Left renal pelvis (tissue), 4 donors: ENCODE data around the gene AATF. TPM values are rescaled to one million over a fixed set of nuclear protein-coding genes. Genes with fewer than 3 reads are reported as not detected.
"Not testable (repeated sequence)": the region's sequence is repeated elsewhere in the genome, so short reads cannot be mapped to it uniquely, and the experiment has no call there.

ENCODE experiments used
- DNase-seq, 4 donors: peaks; one replicate each; pipeline ENCODE4 v3.0.0-alpha.2; 2013; ENCODE audit warnings: low read depth in 4 of 4, low spot score in 3 of 4
- polyA plus RNA-seq, 4 donors: library from polyadenylated mRNA; unstranded; fragments of 120-200 nt; gene quantifications; one replicate each; pipeline ENCODE4 v1.2.1, GENCODE V29; 2013; ENCODE audit not compliant: insufficient read length in 4 of 4

Gene AATF
- polyA plus RNA-seq, 4 donors: 22.6 to 55.5 (median 47.2) TPM

GRCh38 chr17:37067555-37068111, 118.9 kb downstream of the AATF start:
- no peak for DNase-seq

- DNase-seq: no peak
These were observed 119.5 kb downstream of the AATF start for GRCh38 chr17:37068266-37068665.

- no peak for DNase-seq
These were observed 120.3 kb downstream of the AATF start for GRCh38 chr17:37069087-37069486.

DNA sequence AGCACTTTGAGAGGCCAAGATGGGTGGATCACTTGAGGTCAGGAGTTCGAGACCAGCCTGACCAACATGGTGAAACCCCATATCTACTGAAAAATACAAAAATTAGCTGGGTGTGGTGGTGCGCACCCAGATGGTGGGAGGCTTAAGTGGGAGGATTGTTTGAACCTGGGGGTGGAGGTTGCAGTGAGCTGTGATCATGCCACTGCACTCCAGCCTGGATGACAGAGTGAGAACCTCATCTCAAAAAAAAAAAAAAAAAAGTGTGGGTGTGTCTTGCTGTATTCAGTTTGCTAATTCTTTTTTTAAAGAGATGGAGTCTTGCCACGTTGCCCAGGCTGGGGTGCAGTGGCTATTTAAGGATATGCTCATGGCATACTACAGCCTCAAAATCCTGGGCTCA, 124.7 kb downstream of the AATF start:
- DNase-seq: not testable (repeated sequence)

DNA sequence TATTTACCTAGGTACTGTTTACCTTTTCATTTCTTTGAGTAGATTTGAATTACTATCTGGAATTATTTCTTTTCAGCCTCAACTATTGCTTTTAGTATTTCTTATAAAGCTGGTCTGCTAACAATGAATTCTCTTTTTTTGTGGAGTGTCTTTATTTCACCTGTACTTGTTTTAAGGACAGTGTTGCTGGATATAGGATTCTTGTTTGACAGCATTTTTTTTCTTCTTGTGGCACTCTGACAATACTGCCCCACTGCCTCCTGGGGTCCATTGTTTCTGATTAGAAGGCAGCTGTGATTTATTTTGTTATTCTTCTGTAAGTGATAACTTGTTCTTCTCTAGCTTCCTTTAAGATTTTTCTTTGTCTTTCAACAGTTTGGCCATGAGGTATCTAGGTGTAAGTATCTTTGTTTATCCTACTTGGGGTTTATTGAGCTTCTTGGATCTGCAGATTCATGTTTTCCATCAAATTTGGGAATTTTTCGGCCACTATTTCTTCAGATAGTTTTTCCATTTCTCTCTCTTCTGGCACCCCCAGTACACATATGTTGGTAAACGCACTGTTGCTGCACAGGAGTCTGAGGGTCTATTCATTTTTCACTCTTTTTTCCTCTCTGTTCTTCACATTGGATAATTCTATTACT, 130.4 kb downstream of the AATF start:
- DNase-seq: no peak

DNA sequence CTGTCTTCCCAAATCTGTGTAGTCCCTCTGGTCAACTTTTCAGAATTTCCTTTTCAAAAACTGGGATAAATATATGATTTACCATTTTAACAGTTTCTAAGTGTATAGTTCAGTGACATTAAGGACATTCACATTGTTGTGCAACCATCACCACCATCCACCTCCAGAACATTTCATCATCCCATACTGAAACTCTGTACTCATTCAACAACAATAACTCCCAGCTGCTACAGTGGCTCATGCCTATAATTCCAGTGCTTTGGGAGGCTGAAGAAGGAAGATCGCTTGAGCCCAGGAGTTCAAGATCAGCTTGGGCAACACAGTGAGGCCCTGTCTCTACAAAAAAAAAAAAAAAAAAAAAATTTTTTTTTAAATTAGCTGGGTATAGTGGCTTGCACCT, 131.0 kb downstream of the AATF start:
- no peak for DNase-seq

GRCh38 chr17:37081287-37081686, 132.5 kb downstream of the AATF start:
- DNase-seq: no peak

GRCh38 chr17:37082311-37082860, 133.6 kb downstream of the AATF start:
- DNase-seq: no peak

DNA sequence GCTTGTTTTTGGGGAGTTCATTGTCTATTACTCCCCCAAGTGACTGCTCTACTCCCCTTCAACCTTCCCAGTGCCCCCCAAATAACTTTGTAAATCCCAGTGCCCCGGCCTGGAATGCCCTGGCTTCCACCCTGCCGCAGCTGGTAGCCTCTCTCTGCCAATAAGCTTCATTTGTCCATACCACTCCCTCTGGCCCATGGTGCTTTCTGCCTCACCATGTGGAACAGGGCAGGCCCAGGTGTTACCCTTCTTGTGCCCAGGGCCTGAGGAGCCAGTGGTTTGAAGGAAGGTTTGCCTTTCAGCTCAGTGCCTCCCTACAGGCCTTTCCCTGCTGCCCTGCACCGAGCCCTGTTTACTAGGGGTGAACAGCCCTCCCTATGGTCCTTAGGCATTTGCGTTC, 134.2 kb downstream of the AATF start:
- no peak for DNase-seq

DNA sequence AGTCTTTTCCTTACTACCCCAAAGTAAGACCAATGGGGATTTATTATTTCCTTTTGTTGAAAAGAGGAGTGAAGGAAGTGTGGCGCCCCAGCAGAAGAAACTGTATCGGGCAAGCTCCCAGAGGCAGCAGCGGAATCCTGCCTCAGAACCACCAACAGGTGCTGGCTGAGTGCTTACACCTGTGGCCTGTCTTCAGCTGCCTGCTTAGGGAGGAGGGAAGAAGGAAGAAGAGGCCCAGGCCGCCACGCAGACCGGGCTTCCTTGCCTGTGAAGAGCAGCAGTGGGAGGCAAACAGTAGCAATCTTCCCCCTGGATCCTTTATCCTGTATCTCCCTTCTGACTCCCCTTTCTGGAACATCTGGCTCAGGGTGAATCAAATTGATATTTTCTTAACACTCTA, 134.7 kb downstream of the AATF start:
- DNase-seq: no peak

DNA sequence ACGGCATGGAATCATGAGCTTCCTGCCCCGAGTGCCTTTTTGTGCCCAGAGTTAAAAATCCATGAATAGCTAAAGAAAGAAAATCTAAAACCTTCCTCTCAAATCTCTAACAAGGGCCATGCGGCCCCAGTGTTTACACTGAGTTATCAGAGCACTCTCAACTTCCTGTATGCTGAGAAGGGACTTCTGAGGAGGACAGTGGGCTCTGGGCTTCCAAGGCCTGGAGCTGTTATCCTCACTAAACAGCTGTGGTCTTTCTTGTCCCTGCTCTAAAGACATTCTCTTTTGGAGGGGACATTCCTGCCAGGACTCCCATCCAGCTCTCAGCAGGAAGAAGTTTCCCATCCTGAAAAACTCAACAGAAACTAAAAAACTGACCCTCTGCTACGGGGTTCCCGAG, 135.6 kb downstream of the AATF start:
- no peak for DNase-seq

GRCh38 chr17:37086334-37086733, 137.6 kb downstream of the AATF start:
- no peak for DNase-seq

DNA sequence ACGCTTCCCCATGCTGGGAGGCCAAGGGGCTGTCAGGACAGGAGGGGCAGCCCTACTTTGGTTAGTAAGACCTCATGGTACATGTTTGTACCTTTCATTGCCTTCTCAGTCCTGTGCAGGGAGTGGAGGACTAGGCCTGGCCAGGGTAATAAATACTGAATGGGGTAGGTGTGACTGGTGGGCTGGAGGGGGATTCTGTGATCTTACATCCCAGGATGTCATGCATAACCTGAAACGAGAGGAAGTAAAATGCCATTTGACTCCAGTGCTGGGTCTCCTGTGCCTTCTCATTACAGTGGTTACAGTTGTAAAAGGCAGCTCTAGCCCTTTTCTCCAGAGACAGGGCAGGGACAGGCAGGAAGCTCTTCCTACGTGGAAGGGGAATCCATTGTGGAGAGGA, 138.2 kb downstream of the AATF start:
- no peak for DNase-seq

- DNase-seq: no peak
These were observed 138.9 kb downstream of the AATF start for GRCh38 chr17:37087683-37088082.

DNA sequence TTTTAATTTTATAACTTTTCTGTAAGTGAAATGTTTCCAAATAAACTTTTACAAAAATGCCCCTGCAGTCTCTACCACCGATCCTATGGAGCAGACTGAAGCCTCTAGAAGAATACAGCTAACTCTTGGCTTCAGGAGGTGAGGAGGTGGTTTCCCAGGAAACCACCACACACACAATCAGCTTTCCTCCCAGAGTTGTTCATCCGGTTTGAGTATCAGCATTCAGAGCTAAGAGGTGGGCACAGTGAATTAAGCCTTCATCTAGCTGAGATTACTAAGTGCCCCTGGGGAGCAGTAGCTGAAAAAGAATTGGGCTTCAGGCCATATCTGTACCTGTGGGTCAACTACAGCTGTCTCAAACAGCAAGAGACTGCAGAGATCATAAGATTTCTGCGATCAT, 139.7 kb downstream of the AATF start:
- peak in 1 of 4 donors; percentile 57 for DNase-seq

DNA sequence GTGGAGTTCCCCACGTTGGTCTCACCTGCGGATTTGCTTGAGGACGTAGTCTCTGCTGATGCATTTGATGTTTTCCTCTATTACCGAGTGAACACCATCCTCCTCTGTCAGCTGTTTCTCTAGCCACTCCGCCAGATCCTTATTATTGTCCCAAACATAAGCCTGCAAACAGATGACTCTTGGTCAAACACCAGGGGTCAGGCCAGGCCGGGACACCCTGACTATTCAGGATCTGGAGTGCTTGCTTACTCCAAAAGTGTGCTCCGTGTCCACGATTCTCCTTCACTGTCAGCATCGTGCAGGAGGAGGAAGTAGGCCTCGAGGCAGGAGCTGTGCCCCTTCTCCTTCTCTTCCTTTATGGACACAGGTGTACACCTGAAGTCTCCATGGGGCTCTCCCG, 140.2 kb downstream of the AATF start:
- no peak for DNase-seq

- no peak for DNase-seq
These were observed 141.2 kb downstream of the AATF start for GRCh38 chr17:37089956-37090355.

GRCh38 chr17:37090941-37091340, 142.2 kb downstream of the AATF start:
- DNase-seq: no peak

GRCh38 chr17:37092071-37092470, 143.3 kb downstream of the AATF start:
- DNase-seq: no peak

DNA sequence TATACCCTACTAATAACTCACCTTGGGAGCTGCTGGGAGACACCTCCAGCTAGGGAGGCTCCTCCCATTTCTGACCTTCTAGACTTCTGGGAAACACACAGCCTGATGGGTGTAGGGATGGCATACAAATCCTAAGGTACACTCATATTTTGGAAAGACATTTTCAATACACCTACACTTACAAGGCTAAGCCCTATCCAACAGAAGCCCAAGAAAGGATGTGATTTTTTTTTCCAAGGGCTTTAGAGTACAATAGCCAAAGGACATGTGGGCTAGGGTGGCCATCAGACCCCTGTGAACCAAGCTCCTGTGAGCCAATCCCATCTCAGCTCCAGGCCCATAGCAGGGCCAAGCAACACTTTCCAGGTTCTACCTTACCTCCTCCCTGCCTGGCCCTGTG, 143.9 kb downstream of the AATF start:
- no peak for DNase-seq

DNA sequence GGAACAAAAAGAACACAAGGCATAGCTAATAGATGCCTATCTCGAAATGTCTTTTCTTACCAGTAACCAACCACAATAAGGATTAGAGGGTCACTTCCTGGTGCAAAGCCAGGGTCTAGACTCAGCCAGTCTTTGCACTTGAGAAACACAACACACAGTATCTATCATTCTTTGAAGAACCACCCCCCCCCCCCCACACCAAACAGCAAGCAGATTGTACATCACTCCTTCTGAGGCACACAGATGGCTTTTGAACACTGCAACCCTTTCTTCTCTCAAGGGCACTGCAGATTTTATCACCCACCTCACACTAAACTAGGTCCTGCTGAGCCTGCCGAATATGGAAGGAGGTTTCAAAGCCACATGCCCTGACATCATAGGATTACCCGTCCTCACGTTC, 145.6 kb downstream of the AATF start:
- DNase-seq: no peak

DNA sequence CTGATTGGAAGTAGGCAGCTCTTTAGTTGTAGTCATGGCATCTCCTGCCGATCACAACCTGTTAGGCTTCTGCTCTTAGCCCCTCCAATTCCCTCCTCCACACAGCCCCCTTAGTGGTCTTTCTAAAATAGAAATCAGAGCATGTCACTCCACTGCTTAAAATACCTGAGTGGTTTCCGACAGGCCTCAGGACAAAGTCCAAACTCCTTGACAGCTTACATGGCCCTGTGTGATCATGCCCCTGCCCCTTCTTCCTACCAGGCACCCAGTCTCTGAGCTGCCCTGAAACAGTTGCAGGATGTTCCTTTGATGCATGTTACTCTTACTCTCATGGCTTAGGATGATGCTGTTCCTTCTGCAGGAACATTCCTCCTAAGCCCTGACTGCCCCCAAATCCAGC, 147.3 kb downstream of the AATF start:
- no peak for DNase-seq

- no peak for DNase-seq
These were observed 148.4 kb downstream of the AATF start for GRCh38 chr17:37097154-37097553.
